GM12872 (cell line): ENCODE measurements around the gene PRELID3B.

Experiments
- TF ChIP-seq, protein P1 (sequence below): IDR thresholded peaks from 3 replicates; pipeline ENCODE4 v1.5.1; 2011; ENCODE audit warnings: low read depth, mild to moderate bottlenecking, low read length, moderate library complexity; ENCODE audit not compliant: insufficient read depth

The PRELID3B gene

GRCh38 chr20:59016795-59017492, 25.6 kb downstream of the PRELID3B start:
- TF ChIP-seq, protein P1, sequence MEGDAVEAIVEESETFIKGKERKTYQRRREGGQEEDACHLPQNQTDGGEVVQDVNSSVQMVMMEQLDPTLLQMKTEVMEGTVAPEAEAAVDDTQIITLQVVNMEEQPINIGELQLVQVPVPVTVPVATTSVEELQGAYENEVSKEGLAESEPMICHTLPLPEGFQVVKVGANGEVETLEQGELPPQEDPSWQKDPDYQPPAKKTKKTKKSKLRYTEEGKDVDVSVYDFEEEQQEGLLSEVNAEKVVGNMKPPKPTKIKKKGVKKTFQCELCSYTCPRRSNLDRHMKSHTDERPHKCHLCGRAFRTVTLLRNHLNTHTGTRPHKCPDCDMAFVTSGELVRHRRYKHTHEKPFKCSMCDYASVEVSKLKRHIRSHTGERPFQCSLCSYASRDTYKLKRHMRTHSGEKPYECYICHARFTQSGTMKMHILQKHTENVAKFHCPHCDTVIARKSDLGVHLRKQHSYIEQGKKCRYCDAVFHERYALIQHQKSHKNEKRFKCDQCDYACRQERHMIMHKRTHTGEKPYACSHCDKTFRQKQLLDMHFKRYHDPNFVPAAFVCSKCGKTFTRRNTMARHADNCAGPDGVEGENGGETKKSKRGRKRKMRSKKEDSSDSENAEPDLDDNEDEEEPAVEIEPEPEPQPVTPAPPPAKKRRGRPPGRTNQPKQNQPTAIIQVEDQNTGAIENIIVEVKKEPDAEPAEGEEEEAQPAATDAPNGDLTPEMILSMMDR = no peak

- TF ChIP-seq, protein P1 = no peak
These were observed 26.5 kb downstream of the PRELID3B start for GRCh38 chr20:59015812-59016711.

- TF ChIP-seq, protein P1 = no peak
These were observed 27.2 kb downstream of the PRELID3B start for GRCh38 chr20:59015411-59015810.

DNA sequence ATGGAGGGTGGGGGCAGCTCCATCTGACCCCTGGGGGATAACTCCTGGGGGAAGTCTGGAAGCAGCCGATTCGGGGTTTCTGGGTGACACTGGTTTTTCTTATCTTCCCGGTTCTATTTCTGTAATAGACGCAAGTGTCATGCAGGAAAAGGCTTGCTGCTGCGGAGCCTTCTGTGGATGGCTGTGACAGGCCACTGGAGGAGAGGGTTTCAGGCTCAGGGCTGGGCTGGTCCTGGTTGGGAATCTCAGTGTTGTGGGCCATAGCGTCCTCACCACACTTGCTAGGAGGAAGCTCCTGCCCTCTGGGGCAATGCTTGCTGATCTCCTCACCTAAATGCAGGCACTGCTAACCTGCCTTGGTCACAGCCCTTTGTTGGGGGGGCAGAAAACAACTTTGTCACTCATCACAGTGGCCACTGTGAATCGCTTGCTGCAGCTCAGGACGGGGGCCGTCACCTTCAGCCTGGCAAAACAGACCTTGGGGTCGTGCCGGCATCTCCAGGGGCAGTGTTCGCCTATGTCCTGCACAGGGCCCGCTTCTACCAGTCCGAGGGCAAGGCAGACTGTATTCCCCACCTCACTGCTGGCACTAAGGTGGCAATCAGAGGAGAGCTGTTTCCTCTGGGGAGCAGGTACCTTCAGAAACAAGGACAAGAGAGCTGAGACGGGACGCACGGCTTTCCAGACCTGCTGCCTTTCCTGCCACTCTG, 27.8 kb downstream of the PRELID3B start:
- TF ChIP-seq, protein P1 = no peak

- TF ChIP-seq, protein P1 = no peak
These were observed 28.5 kb downstream of the PRELID3B start for GRCh38 chr20:59013959-59014608.

- TF ChIP-seq, protein P1 = no peak
These were observed 29.3 kb downstream of the PRELID3B start for GRCh38 chr20:59013031-59013951.
